GM12878 (cell line): Measurements from ENCODE around the gene PLEKHA1.

ENCODE experiments used
- BCL11A ChIP-seq: IDR thresholded peaks from 2 replicates; pipeline ENCODE4 v1.6.1; 2011; ENCODE audit warnings: low read depth, low read length
- HDAC2 ChIP-seq: fragments of 200-600 bp; sonication (generic); IDR thresholded peaks from 2 replicates; pipeline ENCODE4 v1.6.1; 2017
- POLR2AphosphoS5 ChIP-seq: IDR thresholded peaks from 2 replicates; pipeline ENCODE4 v1.6.1; 2011; ENCODE audit warnings: mild to moderate bottlenecking, low read length, inconsistent platforms
- RCOR1 ChIP-seq: conservative IDR thresholded peaks from 2 replicates; pipeline ENCODE4 v1.6.1; 2012; ENCODE audit warnings: low read depth, low read length, improper control_type of control experiment

GRCh38 chr10:122359621-122360020 is 14.9 kb upstream of the PLEKHA1 start:
- TF ChIP-seq RCOR1 (no peak), BCL11A (no peak), HDAC2 (no peak), POLR2AphosphoS5 (no peak)
